Measurements from ENCODE around the gene ATP12A. TPM values are rescaled to one million over a fixed set of nuclear protein-coding genes. Genes with fewer than 3 reads are reported as not detected.
"Not testable (repeated sequence)": the region's sequence is repeated elsewhere in the genome, so short reads cannot be mapped to it uniquely, and the experiment has no call there.

Gene ATP12A
- total RNA-seq, 1 donor from 2014 or later = not detected

- no peak for TF ChIP-seq CTCF (IDR thresholded peaks at IDR 0.05)
- TF ChIP-seq POLR2AphosphoS5 (IDR thresholded peaks at IDR 0.05; ENCODE audit: insufficient read depth in 1 of 2, low read depth in 1 of 2) = no peak
- no peak for TF ChIP-seq POLR2A (IDR thresholded peaks at IDR 0.05)
- no peaks in the 10 kb centered on the region for H3K36me3 ChIP-seq
Measured at GRCh38 chr13:24725379-24725778, 45.2 kb downstream of the ATP12A start.

GRCh38 chr13:24727731-24728601 lies 47.8 kb downstream of the ATP12A start:
- Histone ChIP-seq H3K4me1 (no peaks in the 10 kb centered on the region), H3K27ac (no peak overlapping the region), H3K36me3 (no peaks in the 10 kb centered on the region), H3K27me3 (no peaks in the 10 kb centered on the region), H3K9me3 (no peaks in the 10 kb centered on the region), H3K4me3 (no peak overlapping the region)
- intact Hi-C loops (cut with DNase I) = no loop called here
- DNase-seq (ENCODE audit: extremely low spot score in 2 of 2) = no peak
- TF ChIP-seq CTCF (IDR thresholded peaks at IDR 0.05) (peak in 2 of 3 experiments; percentile 25 to 41), POLR2A (IDR thresholded peaks at IDR 0.05) (no peak), POLR2AphosphoS5 (IDR thresholded peaks at IDR 0.05; ENCODE audit: insufficient read depth in 1 of 2, low read depth in 1 of 2) (no peak)

More at GRCh38 chr13:24725379-24725778, 45.2 kb downstream of the ATP12A start:
- no peak overlapping the region for H3K4me3 ChIP-seq
- H3K27me3 ChIP-seq = no peaks in the 10 kb centered on the region
- intact Hi-C loops (cut with DNase I) = no loop called here
- no peaks in the 10 kb centered on the region for H3K9me3 ChIP-seq
- H3K27ac ChIP-seq = no peak overlapping the region
- H3K4me1 ChIP-seq = no peaks in the 10 kb centered on the region
- DNase-seq (ENCODE audit: extremely low spot score in 2 of 2) = no peak

- H3K27ac ChIP-seq; H3K4me3 ChIP-seq; DNase-seq (ENCODE audit: extremely low spot score in 2 of 2); H3K4me1 ChIP-seq; H3K36me3 ChIP-seq; intact Hi-C loops (cut with DNase I); H3K9me3 ChIP-seq; H3K27me3 ChIP-seq: not testable (repeated sequence)
Measured at GRCh38 chr13:24730873-24731567, 50.8 kb downstream of the ATP12A start.

- no peak overlapping the region for H3K27ac ChIP-seq
- intact Hi-C loops (cut with DNase I) = no loop called here
- H3K4me3 ChIP-seq = no peak overlapping the region
- TF ChIP-seq CTCF (IDR thresholded peaks at IDR 0.05) (no peak), POLR2AphosphoS5 (IDR thresholded peaks at IDR 0.05; ENCODE audit: insufficient read depth in 1 of 2, low read depth in 1 of 2) (no peak), POLR2A (IDR thresholded peaks at IDR 0.05) (no peak)
- no peaks in the 10 kb centered on the region for H3K4me1 ChIP-seq
- no peaks in the 10 kb centered on the region for H3K9me3 ChIP-seq
- no peaks in the 10 kb centered on the region for H3K27me3 ChIP-seq
- DNase-seq (ENCODE audit: extremely low spot score in 2 of 2) = no peak
- H3K36me3 ChIP-seq = no peaks in the 10 kb centered on the region
Measured at GRCh38 chr13:24734950-24735349, 54.7 kb downstream of the ATP12A start.

GRCh38 chr13:24737042-24737441 lies 56.8 kb downstream of the ATP12A start:
- no peak for DNase-seq (ENCODE audit: extremely low spot score in 2 of 2)
- Histone ChIP-seq H3K9me3 (no peaks in the 10 kb centered on the region), H3K27me3 (no peaks in the 10 kb centered on the region), H3K4me1 (no peaks in the 10 kb centered on the region), H3K27ac (no peak overlapping the region), H3K4me3 (no peak overlapping the region), H3K36me3 (no peaks in the 10 kb centered on the region)
- TF ChIP-seq POLR2AphosphoS5 (IDR thresholded peaks at IDR 0.05; ENCODE audit: insufficient read depth in 1 of 2, low read depth in 1 of 2) = no peak
- no peak for TF ChIP-seq CTCF (IDR thresholded peaks at IDR 0.05)
- no peak for TF ChIP-seq POLR2A (IDR thresholded peaks at IDR 0.05)
- intact Hi-C loops (cut with DNase I) = no loop called here

Data from vagina (tissue), 2 donors.